Right lobe of liver (tissue), 4 donors: ENCODE measurements around the gene PSMB1.

Experiments
- POLR2A ChIP-seq: fragments of 450-650 bp; IDR thresholded peaks from one replicate; pipeline ENCODE4 v1.6.1; 2017; ENCODE audit warnings: antibody characterized with exemption, mild to moderate bottlenecking
- TF ChIP-seq, protein P1 (sequence below), 4 donors: fragments of 200-600 bp in 3 of 4; fragments of 450-650 bp in 1 of 4; IDR thresholded peaks; one replicate each; pipeline versions ENCODE4 v1.5.1 to v1.8.0; 2016 to 2022; ENCODE audit warnings: antibody characterized with exemption in 4 of 4, mild to moderate bottlenecking in 2 of 4
- donor health status: DM: no; HTN: no; CAD: no.
- donor health status: DM: no; HTN: no; CAD: no.
- donor health status: DM: no; HTN: yes; CAD: no.

DNA sequence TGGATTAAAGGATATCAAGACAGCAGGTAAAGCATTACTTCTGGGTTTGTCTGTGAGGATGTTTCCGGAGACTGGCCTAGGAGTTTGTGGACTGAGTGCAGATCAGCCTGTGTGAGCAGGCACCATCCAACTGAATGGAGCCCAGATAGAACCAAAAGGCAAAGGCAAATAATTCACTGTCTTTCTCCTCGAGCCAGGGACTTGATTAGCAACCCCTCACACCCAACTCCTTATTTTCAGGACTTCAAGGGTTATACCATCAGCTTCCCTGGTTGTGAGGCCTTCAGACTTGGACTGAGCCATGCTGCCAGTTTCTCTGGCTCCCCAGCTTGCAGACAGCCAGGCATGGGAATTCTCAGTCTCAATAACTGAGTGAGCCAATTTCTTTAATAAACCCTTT is 19.3 kb downstream of the PSMB1 start:
- no peak for TF ChIP-seq POLR2A
- TF ChIP-seq, protein P1, sequence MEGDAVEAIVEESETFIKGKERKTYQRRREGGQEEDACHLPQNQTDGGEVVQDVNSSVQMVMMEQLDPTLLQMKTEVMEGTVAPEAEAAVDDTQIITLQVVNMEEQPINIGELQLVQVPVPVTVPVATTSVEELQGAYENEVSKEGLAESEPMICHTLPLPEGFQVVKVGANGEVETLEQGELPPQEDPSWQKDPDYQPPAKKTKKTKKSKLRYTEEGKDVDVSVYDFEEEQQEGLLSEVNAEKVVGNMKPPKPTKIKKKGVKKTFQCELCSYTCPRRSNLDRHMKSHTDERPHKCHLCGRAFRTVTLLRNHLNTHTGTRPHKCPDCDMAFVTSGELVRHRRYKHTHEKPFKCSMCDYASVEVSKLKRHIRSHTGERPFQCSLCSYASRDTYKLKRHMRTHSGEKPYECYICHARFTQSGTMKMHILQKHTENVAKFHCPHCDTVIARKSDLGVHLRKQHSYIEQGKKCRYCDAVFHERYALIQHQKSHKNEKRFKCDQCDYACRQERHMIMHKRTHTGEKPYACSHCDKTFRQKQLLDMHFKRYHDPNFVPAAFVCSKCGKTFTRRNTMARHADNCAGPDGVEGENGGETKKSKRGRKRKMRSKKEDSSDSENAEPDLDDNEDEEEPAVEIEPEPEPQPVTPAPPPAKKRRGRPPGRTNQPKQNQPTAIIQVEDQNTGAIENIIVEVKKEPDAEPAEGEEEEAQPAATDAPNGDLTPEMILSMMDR (IDR thresholded peaks at IDR 0.05), result no peak
